Keratinocyte (primary cell): ENCODE data around the gene CAMSAP3. TPM values are rescaled to one million over a fixed set of nuclear protein-coding genes. Genes with fewer than 3 reads are reported as not detected.

Source experiments
- DNase-seq: peaks from one replicate; pipeline ENCODE4 v3.0.0-alpha.2; 2011; ENCODE audit warnings: low read depth, missing footprints, low spot score
- FAIRE-seq: peaks from 2 replicates; lab custom pipeline; 2011; peaks lifted over from hg19 to GRCh38; lab: Jason Lieb, UNC
- H2AFZ ChIP-seq: 2 replicates; pipeline ENCODE4 v1.6.0; 2012; ENCODE audit warnings: low read length, control low read depth, inconsistent platforms; ENCODE audit not compliant: control insufficient read depth
- H3K27ac ChIP-seq: 2 replicates; pipeline ENCODE4 v1.5.1; 2011; ENCODE audit warnings: low read length; ENCODE audit not compliant: control insufficient read depth, insufficient read depth
- H3K27me3 ChIP-seq: 3 replicates; pipeline ENCODE4 v1.6.0; 2011; ENCODE audit warnings: low read length; ENCODE audit not compliant: control insufficient read depth, insufficient read depth; ENCODE audit errors: extremely low read depth
- H3K36me3 ChIP-seq, 2 experiments: 2 replicates in 1 of 2; 3 replicates in 1 of 2; pipeline ENCODE4 v1.5.1; 2011; ENCODE audit warnings: low read length in 2 of 2, mild to moderate bottlenecking in 1 of 2; ENCODE audit not compliant: control insufficient read depth in 2 of 2, insufficient read depth in 2 of 2; ENCODE audit errors: extremely low read depth in 1 of 2
- H3K4me1 ChIP-seq: 3 replicates; pipeline ENCODE4 v1.5.1; 2011; ENCODE audit warnings: low read length; ENCODE audit not compliant: control insufficient read depth, insufficient read depth; ENCODE audit errors: extremely low read depth
- H3K4me2 ChIP-seq: 3 replicates; pipeline ENCODE4 v1.6.0; 2011; ENCODE audit warnings: low read depth, low read length; ENCODE audit not compliant: control insufficient read depth, insufficient read depth; ENCODE audit errors: extremely low read depth
- H3K4me3 ChIP-seq, 3 experiments: fragments of 200-600 bp in 1 of 3; sonication (generic) in 1 of 3; 2 replicates in 2 of 3; 3 replicates in 1 of 3; pipeline ENCODE4 v1.5.1; 2011 to 2016; ENCODE audit warnings: low read length in 3 of 3, mild to moderate bottlenecking in 3 of 3, control low read depth in 2 of 3, inconsistent platforms in 1 of 3, low read depth in 1 of 3, mixed read lengths in 1 of 3, mixed run types in 1 of 3, moderate library complexity in 1 of 3; ENCODE audit not compliant: control insufficient read depth in 2 of 3, insufficient read depth in 2 of 3; ENCODE audit errors: extremely low read depth in 1 of 3
- H3K79me2 ChIP-seq: 2 replicates; pipeline ENCODE4 v1.6.0; 2012; ENCODE audit warnings: low read length; ENCODE audit not compliant: control insufficient read depth, insufficient read depth
- H3K9ac ChIP-seq: 3 replicates; pipeline ENCODE4 v1.6.0; 2011; ENCODE audit warnings: low read length; ENCODE audit not compliant: control insufficient read depth, insufficient read depth; ENCODE audit errors: extremely low read depth
- H3K9me1 ChIP-seq: 3 replicates; pipeline ENCODE4 v1.6.0; 2011; ENCODE audit warnings: low read length; ENCODE audit not compliant: control insufficient read depth, insufficient read depth; ENCODE audit errors: extremely low read depth
- H3K9me3 ChIP-seq: 2 replicates; pipeline ENCODE4 v1.5.1; 2012; ENCODE audit warnings: low read depth, low read length; ENCODE audit not compliant: control insufficient read depth
- H4K20me1 ChIP-seq: 3 replicates; pipeline ENCODE4 v1.6.0; 2011; ENCODE audit warnings: low read length; ENCODE audit not compliant: control insufficient read depth, insufficient read depth; ENCODE audit errors: extremely low read depth
- EZH2 ChIP-seq: IDR thresholded peaks from one replicate; pipeline ENCODE4 v1.6.1; 2012; ENCODE audit warnings: inconsistent platforms, mild to moderate bottlenecking, low read length, moderate library complexity
- dilution Hi-C: fragments of 300-500 bp; cut with MboI; formaldehyde crosslinking; loops from one replicate; pipeline ENCODE4 v1.7.0; 2020; ENCODE audit warnings: low sequenced_read_pairs; ENCODE audit not compliant: extremely low pct_ligation_motif_present
- polyA plus RNA-seq, 5 experiments: library from polyadenylated mRNA; depleted of rRNA in 3 of 5; stranded (reverse) in 3 of 5; stranded (forward) in 1 of 5; unstranded in 1 of 5; fragments of >200 nt; gene quantifications; 1 replicate in 1 of 5; 2 replicates in 3 of 5; 3 replicates in 1 of 5; pipeline versions ENCODE4 v1.2.1 to v1.2.3, GENCODE V29; 2011 to 2012; ENCODE audit warnings: missing spikeins in 2 of 5, low read depth in 1 of 5, low replicate concordance in 1 of 5
- TF ChIP-seq, protein P1 (sequence below), 3 experiments: IDR thresholded peaks in 1 of 3; conservative IDR thresholded peaks in 1 of 3; optimal IDR thresholded peaks in 1 of 3; 2 replicates in 2 of 3; 3 replicates in 1 of 3; pipeline versions ENCODE3 to v1.5.1; 2011; ENCODE audit warnings: low read length in 3 of 3, mild to moderate bottlenecking in 3 of 3, moderate library complexity in 2 of 3, control low read depth in 1 of 3, inconsistent platforms in 1 of 3; ENCODE audit not compliant: insufficient read depth in 2 of 3; ENCODE audit errors: extremely low read depth in 1 of 3

Gene CAMSAP3
- polyA plus RNA-seq, 1 donor (not counting 4 experiments of a cell fraction or from before 2014, with no cell fraction given): 2.4 TPM

DNA sequence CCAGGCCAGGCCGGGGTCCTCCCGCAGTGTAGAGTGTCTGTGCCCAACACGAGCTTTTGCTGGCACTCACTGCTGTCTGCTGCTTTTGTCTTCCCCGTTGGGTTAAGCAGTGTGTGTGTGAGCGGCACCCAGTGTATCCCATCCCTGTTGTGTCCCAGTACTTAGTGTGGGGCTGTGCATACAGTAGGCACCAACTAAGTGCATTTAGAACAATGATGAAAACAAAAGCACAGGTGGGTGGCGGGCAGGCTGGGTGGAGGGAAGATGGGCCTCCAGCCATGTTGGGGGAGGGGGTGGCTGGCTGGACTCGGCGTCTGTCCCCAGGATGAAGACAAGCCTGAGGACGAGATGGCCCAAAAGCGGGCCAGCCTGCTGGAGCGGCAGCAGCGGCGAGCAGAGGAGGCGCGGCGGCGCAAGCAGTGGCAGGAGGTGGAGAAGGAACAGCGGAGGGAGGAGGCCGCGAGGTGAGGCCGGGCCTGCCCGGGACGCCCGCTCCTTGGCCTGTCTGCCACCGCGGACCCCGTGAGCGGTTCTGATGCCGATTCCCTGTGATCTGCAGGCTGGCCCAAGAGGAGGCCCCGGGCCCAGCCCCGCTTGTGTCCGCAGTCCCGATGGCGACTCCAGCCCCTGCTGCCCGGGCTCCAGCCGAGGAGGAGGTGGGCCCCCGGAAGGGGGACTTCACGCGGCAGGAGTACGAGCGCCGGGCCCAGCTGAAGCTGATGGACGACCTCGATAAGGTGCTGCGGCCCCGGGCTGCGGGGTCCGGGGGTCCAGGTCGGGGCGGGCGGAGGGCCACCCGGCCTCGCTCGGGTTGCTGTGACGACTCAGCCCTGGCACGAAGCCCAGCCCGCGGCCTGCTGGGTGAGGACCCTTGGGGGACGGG lies 19.4 kb downstream of the CAMSAP3 start:
- H3K36me3 ChIP-seq: peaks cover 11 to 12% of the 10 kb centered on the region in 2 experiments
- H3K4me3 ChIP-seq: no peak overlapping the region
- H2AFZ ChIP-seq: no peak overlapping the region
- no peak overlapping the region for H3K4me2 ChIP-seq
- TF ChIP-seq, protein P1, sequence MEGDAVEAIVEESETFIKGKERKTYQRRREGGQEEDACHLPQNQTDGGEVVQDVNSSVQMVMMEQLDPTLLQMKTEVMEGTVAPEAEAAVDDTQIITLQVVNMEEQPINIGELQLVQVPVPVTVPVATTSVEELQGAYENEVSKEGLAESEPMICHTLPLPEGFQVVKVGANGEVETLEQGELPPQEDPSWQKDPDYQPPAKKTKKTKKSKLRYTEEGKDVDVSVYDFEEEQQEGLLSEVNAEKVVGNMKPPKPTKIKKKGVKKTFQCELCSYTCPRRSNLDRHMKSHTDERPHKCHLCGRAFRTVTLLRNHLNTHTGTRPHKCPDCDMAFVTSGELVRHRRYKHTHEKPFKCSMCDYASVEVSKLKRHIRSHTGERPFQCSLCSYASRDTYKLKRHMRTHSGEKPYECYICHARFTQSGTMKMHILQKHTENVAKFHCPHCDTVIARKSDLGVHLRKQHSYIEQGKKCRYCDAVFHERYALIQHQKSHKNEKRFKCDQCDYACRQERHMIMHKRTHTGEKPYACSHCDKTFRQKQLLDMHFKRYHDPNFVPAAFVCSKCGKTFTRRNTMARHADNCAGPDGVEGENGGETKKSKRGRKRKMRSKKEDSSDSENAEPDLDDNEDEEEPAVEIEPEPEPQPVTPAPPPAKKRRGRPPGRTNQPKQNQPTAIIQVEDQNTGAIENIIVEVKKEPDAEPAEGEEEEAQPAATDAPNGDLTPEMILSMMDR (optimal IDR thresholded peaks at IDR 0.05 in 1 of 3, IDR thresholded peaks at IDR 0.05 in 1 of 3, conservative IDR thresholded peaks at IDR 0.05 in 1 of 3; ENCODE audit: extremely low read depth in 1 of 3, insufficient read depth in 2 of 3, low read length in 3 of 3): no peak
- no peak for TF ChIP-seq EZH2
- no peak overlapping the region for H3K27ac ChIP-seq
- H3K9ac ChIP-seq: no peak overlapping the region
- H4K20me1 ChIP-seq: no peaks in the 10 kb centered on the region
- H3K27me3 ChIP-seq: no peaks in the 10 kb centered on the region
- dilution Hi-C loops: no loop called here
- no peaks in the 10 kb centered on the region for H3K79me2 ChIP-seq
- FAIRE-seq (no peak), DNase-seq (no peak)
- no peaks in the 10 kb centered on the region for H3K9me1 ChIP-seq
- H3K4me1 ChIP-seq: no peaks in the 10 kb centered on the region
- no peaks in the 10 kb centered on the region for H3K9me3 ChIP-seq

DNA sequence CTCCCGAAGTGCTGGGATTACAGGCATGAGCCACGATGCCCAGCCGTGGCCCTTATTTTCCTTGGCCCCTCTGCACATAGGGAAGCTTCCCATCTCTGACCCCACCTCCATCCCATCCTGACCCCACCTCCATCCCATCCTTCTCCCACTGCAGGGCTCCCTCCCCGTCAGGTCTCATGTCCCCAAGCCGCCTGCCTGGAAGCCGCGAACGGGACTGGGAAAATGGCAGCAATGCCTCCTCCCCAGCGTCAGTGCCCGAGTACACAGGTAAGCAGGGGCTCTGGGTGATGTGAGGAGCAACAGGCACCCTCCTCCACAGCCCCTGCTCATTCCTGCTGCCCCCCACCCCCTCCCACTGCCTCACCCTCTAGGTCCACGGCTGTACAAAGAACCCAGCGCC lies 21.5 kb downstream of the CAMSAP3 start:
- Histone ChIP-seq H3K9me1 (no peaks in the 10 kb centered on the region), H3K9me3 (no peaks in the 10 kb centered on the region), H3K4me2 (no peak overlapping the region), H4K20me1 (no peaks in the 10 kb centered on the region), H3K36me3 (peaks cover 13 to 14% of the 10 kb centered on the region in 2 experiments), H3K9ac (no peak overlapping the region), H3K27ac (no peak overlapping the region), H2AFZ (no peak overlapping the region), H3K27me3 (no peaks in the 10 kb centered on the region), H3K4me3 (no peak overlapping the region), H3K79me2 (no peaks in the 10 kb centered on the region), H3K4me1 (no peaks in the 10 kb centered on the region)
- TF ChIP-seq, protein P1 (optimal IDR thresholded peaks at IDR 0.05 in 1 of 3, IDR thresholded peaks at IDR 0.05 in 1 of 3, conservative IDR thresholded peaks at IDR 0.05 in 1 of 3; ENCODE audit: extremely low read depth in 1 of 3, insufficient read depth in 2 of 3, low read length in 3 of 3): no peak
- TF ChIP-seq EZH2: no peak
- DNase-seq: no peak
- dilution Hi-C loops: no loop called here
- FAIRE-seq: no peak
